HepG2 (cell line): ENCODE measurements around the gene NR5A2. TPM values are rescaled to one million over a fixed set of nuclear protein-coding genes. Genes with fewer than 3 reads are reported as not detected.

Experiments
- ATAC-seq: fragments of 200-7000 bp; cut with Tn5 transposase; 3 replicates; pipeline ENCODE4 v1.9.1; 2020; ENCODE audit warnings: mild to moderate bottlenecking, moderate library complexity
- BruUV-seq: library from RNA; stranded (reverse); fragments of 400-500 nt; replicated peaks from 2 replicates; lab custom pipeline; 2021; lab: Mats Ljungman, UMichigan
- CTCF ChIA-PET: fragments of 300-600 bp; formaldehyde crosslinking; extraction: SDS; loops from one replicate; lab custom pipeline; 2021; ENCODE audit warnings: low total read pairs, inconsistent platforms, low intra/inter-chr PET ratio; lab: Yijun Ruan, JAX
- POLR2A ChIA-PET: fragments of 350-600 bp; sonication (Branson Sonifier 250); formaldehyde crosslinking; loops from one replicate; lab custom pipeline; 2020; ENCODE audit warnings: antibody characterized with exemption, inconsistent platforms; lab: Yijun Ruan, JAX
- DNase-seq: peaks from one replicate; pipeline ENCODE4 v3.0.0-alpha.2; 2015; ENCODE audit warnings: low spot score
- FAIRE-seq: peaks from 3 replicates; lab custom pipeline; 2011; peaks lifted over from hg19 to GRCh38; lab: Jason Lieb, UNC
- H2AFZ ChIP-seq: one replicate; pipeline ENCODE4 v1.6.1; 2011; ENCODE audit warnings: low read length, inconsistent platforms
- H3K27ac ChIP-seq: fragments of 300-600 bp; 3 replicates; pipeline ENCODE4 v1.8.0; 2011; ENCODE audit warnings: mixed run types, mild to moderate bottlenecking, mixed read lengths, low read length, inconsistent platforms; ENCODE audit not compliant: insufficient read depth; ENCODE audit errors: extremely low read length
- H3K27me3 ChIP-seq, 2 experiments: fragments of 200-600 bp in 1 of 2; 2 replicates in 1 of 2; 3 replicates in 1 of 2; pipeline versions ENCODE4 v1.6.0 to v1.8.0; 2011; ENCODE audit warnings: low read length in 2 of 2, mild to moderate bottlenecking in 2 of 2, moderate library complexity in 2 of 2, inconsistent platforms in 1 of 2; ENCODE audit not compliant: insufficient read depth in 2 of 2, control insufficient read depth in 1 of 2
- H3K36me3 ChIP-seq, 2 experiments: fragments of 200-600 bp in 1 of 2; replicated peaks in 1 of 2; 2 replicates in 1 of 2; 3 replicates in 1 of 2; pipeline versions ENCODE4 v1.5.1 to v1.8.0; 2011; ENCODE audit warnings: low read length in 2 of 2, inconsistent platforms in 1 of 2; ENCODE audit not compliant: insufficient read depth in 2 of 2, control insufficient read depth in 1 of 2
- H3K4me1 ChIP-seq: 2 replicates; pipeline ENCODE4 v1.5.1; 2012; ENCODE audit warnings: low read length, inconsistent platforms; ENCODE audit not compliant: insufficient read depth
- H3K4me2 ChIP-seq: 2 replicates; pipeline ENCODE4 v1.6.0; 2011; ENCODE audit warnings: low read depth, low read length, inconsistent platforms
- H3K4me3 ChIP-seq, 3 experiments: fragments of 200-600 bp in 1 of 3; sonication (generic), shearing (Covaris generic) in 1 of 3; replicated peaks in 1 of 3; 2 replicates each; pipeline ENCODE4 v1.5.1; 2011 to 2016; ENCODE audit warnings: low read length in 3 of 3, inconsistent platforms in 2 of 3, low read depth in 2 of 3, mild to moderate bottlenecking in 2 of 3, control low read depth in 1 of 3, mixed read lengths in 1 of 3; ENCODE audit not compliant: insufficient read depth in 1 of 3
- H3K79me2 ChIP-seq: one replicate; pipeline ENCODE4 v1.6.1; 2011; ENCODE audit warnings: low read length, inconsistent platforms; ENCODE audit not compliant: insufficient read depth
- H3K9ac ChIP-seq: 2 replicates; pipeline ENCODE4 v1.6.0; 2011; ENCODE audit warnings: mild to moderate bottlenecking, low read depth, low read length, inconsistent platforms; ENCODE audit not compliant: insufficient read depth
- H3K9me3 ChIP-seq: 2 replicates; pipeline ENCODE4 v1.5.1; 2012; ENCODE audit warnings: mild to moderate bottlenecking, low read length
- H4K20me1 ChIP-seq: 2 replicates; pipeline ENCODE4 v1.6.0; 2011; ENCODE audit warnings: inconsistent platforms, mild to moderate bottlenecking, low read length, moderate library complexity; ENCODE audit not compliant: insufficient read depth
- ATF5 ChIP-seq: sonication (generic); formaldehyde crosslinking; IDR thresholded peaks from 2 replicates; pipeline ENCODE4 v1.4.0; 2020; ENCODE audit warnings: mild to moderate bottlenecking, low read depth, missing genetic modification reagents
- PCBP1 ChIP-seq: fragments of 200-400 bp; formaldehyde crosslinking; IDR thresholded peaks from 2 replicates; pipeline ENCODE4 v1.6.1; 2017; ENCODE audit warnings: mild to moderate bottlenecking, low read depth, low read length, borderline replicate concordance
- ZKSCAN5 ChIP-seq: sonication (generic); formaldehyde crosslinking; IDR thresholded peaks from 2 replicates; pipeline ENCODE4 v1.5.1; 2020; ENCODE audit warnings: mild to moderate bottlenecking, missing genetic modification reagents
- WGBS: methylation state at CpG from one replicate; pipeline ENCODE4 v1.1.6; 2017; ENCODE audit warnings: low lambda C conversion rate; 5-methylcytosine and 5-hydroxymethylcytosine counted together
- in situ Hi-C: cut with HindIII; loops from 2 replicates; pipeline ENCODE4 v1.10.0; 2017; ENCODE audit warnings: low pct_unique_long_range_greater_than_20kb; ENCODE audit not compliant: extremely low pct_ligation_motif_present
- intact Hi-C: fragments of 100-400 bp; cut with micrococcal nuclease; formaldehyde crosslinking; loops from one replicate; pipeline ENCODE4 v1.10.0; 2022; ENCODE audit not compliant: unreplicated experiment
- polyA plus RNA-seq, 8 experiments: library from polyadenylated mRNA; depleted of rRNA in 3 of 8; stranded (reverse) in 7 of 8; unstranded in 1 of 8; fragments of >200 nt; fragmentation: Illumina TruSeq in 4 of 8; extraction: Trizol in 4 of 8; gene quantifications; 2 replicates each; pipeline versions ENCODE4 v1.2.1 to v1.2.3, GENCODE V29; 2011 to 2016; ENCODE audit warnings: low read depth in 4 of 8, missing spikeins in 1 of 8, mixed read lengths in 1 of 8; ENCODE audit not compliant: insufficient read depth in 1 of 8
- total RNA-seq, 5 experiments: library from RNA; depleted of rRNA; stranded (reverse); fragments of >200 nt; fragmentation: Illumina TruSeq; extraction: Trizol; gene quantifications; 2 replicates each; pipeline ENCODE4 v1.2.3, GENCODE V29; 2016; ENCODE audit warnings: low read depth in 1 of 5
- TF ChIP-seq, protein P1 (sequence below): sonication (generic); formaldehyde crosslinking; IDR thresholded peaks from 2 replicates; pipeline ENCODE4 v1.4.0; 2020; ENCODE audit warnings: missing genetic modification reagents, borderline replicate concordance

The NR5A2 gene
- total and polyA plus RNA-seq, 2 of the 13 experiments (the other 11 are each of a cell fraction or from before 2014, with no cell fraction given), result 0.24 to 2.8 TPM

GRCh38 chr1:200103966-200104583 is 76.6 kb downstream of the NR5A2 start:
- no peak overlapping the region for H3K9ac ChIP-seq
- no peaks in the 10 kb centered on the region for H3K36me3 ChIP-seq
- no TSS peak for BruUV-seq
- no peaks in the 10 kb centered on the region for H3K9me3 ChIP-seq
- no peak overlapping the region for H3K27ac ChIP-seq
- POLR2A ChIA-PET, result no interaction called here
- FAIRE-seq (no peak), ATAC-seq (no peak), DNase-seq (no peak)
- no peak overlapping the region for H3K4me2 ChIP-seq
- CTCF ChIA-PET, result no interaction called here
- in situ Hi-C loops, result no loop called here
- TF ChIP-seq ATF5, result no peak
- TF ChIP-seq, protein P1, sequence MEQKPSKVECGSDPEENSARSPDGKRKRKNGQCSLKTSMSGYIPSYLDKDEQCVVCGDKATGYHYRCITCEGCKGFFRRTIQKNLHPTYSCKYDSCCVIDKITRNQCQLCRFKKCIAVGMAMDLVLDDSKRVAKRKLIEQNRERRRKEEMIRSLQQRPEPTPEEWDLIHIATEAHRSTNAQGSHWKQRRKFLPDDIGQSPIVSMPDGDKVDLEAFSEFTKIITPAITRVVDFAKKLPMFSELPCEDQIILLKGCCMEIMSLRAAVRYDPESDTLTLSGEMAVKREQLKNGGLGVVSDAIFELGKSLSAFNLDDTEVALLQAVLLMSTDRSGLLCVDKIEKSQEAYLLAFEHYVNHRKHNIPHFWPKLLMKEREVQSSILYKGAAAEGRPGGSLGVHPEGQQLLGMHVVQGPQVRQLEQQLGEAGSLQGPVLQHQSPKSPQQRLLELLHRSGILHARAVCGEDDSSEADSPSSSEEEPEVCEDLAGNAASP, result no peak
- TF ChIP-seq ZKSCAN5 (CRISPR knock-in tag), result no peak
- H4K20me1 ChIP-seq, result no peaks in the 10 kb centered on the region
- no peaks in the 10 kb centered on the region for H3K4me1 ChIP-seq
- 11% methylated on average over 1 of the region's 1 CpG for WGBS
- H3K79me2 ChIP-seq, result no peaks in the 10 kb centered on the region
- H3K4me3 ChIP-seq, result no peak overlapping the region
- intact Hi-C loops, result no loop called here
- H3K27me3 ChIP-seq, result no peaks in the 10 kb centered on the region; a peak in 1 of 5 replicates
- no peak overlapping the region for H2AFZ ChIP-seq

DNA sequence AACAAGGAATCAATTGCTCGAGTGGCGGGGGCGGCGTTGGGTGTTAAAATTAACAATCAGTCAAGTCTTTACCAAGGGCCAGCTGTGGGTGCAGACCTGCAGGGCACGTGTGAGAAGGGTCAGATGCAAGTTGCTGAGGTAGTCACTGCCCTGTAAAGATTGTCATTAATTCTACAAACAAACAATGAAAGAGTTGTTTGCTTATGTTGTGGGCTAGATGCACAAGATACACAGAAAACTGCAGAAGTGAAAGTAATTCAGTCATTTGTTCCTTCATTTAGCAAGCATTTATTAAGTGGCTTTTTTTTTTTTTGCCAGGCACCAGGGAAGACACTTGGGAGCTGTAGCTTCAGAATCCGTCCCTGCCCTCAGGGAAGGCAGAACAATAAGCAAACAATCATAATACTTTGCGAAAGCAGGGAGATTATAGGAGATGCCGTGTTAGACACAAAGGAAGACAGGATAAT is 79.5 kb downstream of the NR5A2 start:
- TF ChIP-seq PCBP1, result no peak
- TF ChIP-seq, all 625 proteins: peak for 0
- Histone ChIP-seq H3K4me3 (no peak overlapping the region), H3K36me3 (no peaks in the 10 kb centered on the region), H3K27ac (no peak overlapping the region), H3K9me3 (no peaks in the 10 kb centered on the region), H3K4me2 (no peak overlapping the region), H3K27me3 (no peaks in the 10 kb centered on the region; a peak in 1 of 5 replicates), H2AFZ (no peak overlapping the region), H3K4me1 (no peaks in the 10 kb centered on the region), H3K79me2 (no peaks in the 10 kb centered on the region), H3K9ac (no peak overlapping the region), H4K20me1 (no peaks in the 10 kb centered on the region)
- POLR2A ChIA-PET, result no interaction called here
- BruUV-seq, result no TSS peak
- in situ Hi-C loops (no loop called here), intact Hi-C loops (no loop called here)
- no peak for FAIRE-seq
- no peak for DNase-seq
- WGBS, result 62% methylated on average over 8 of the region's 8 CpGs
- CTCF ChIA-PET, result no interaction called here
- ATAC-seq, result no peak
